Endothelial cell of umbilical vein (primary cell): ENCODE measurements around the gene EBLN1. TPM values are rescaled to one million over a fixed set of nuclear protein-coding genes. Genes with fewer than 3 reads are reported as not detected.
A peak's percentile ranks its signal among the peaks of the same experiment; 100 is the strongest.

Experiments
- BruUV-seq: library from RNA; stranded (reverse); fragments of 400-500 nt; replicated peaks from 2 replicates; lab custom pipeline; 2021; lab: Mats Ljungman, UMichigan
- CTCF ChIA-PET: fragments of 300-600, 350-600 bp; sonication (Branson Sonifier 250); formaldehyde crosslinking; loops from one replicate; lab custom pipeline; 2021; ENCODE audit warnings: antibody characterized with exemption, inconsistent platforms; lab: Charles Lee
- POLR2A ChIA-PET: fragments of 300-600, 350-600 bp; sonication (Branson Sonifier 250); formaldehyde crosslinking; loops from one replicate; lab custom pipeline; 2021; ENCODE audit warnings: antibody characterized with exemption, inconsistent platforms; lab: Charles Lee
- DNase-seq: peaks from one replicate; pipeline ENCODE4 v3.0.0-alpha.2; 2011; ENCODE audit warnings: low read depth, low spot score
- FAIRE-seq: peaks from 2 replicates; lab custom pipeline; 2011; peaks lifted over from hg19 to GRCh38; lab: Jason Lieb, UNC
- H2AFZ ChIP-seq: 2 replicates; pipeline ENCODE4 v1.6.0; 2012; ENCODE audit warnings: low read depth, low read length, control low read depth, inconsistent platforms
- H3K27ac ChIP-seq: 2 replicates; pipeline ENCODE4 v1.5.1; 2011; ENCODE audit warnings: low read depth, mild to moderate bottlenecking, control low read depth, low read length, moderate library complexity; ENCODE audit not compliant: insufficient read depth
- H3K27me3 ChIP-seq, 2 experiments: 2 replicates each; pipeline versions ENCODE4 v1.6.0 to v1.6.1; 2011; ENCODE audit warnings: low read length in 2 of 2, mixed read lengths in 1 of 2; ENCODE audit not compliant: control insufficient read depth in 2 of 2, insufficient read depth in 2 of 2
- H3K36me3 ChIP-seq, 2 experiments: 2 replicates in 1 of 2; 3 replicates in 1 of 2; pipeline ENCODE4 v1.5.1; 2011; ENCODE audit warnings: low read length in 2 of 2, mild to moderate bottlenecking in 1 of 2, moderate library complexity in 1 of 2; ENCODE audit not compliant: control insufficient read depth in 2 of 2, insufficient read depth in 2 of 2; ENCODE audit errors: extremely low read depth in 1 of 2
- H3K4me1 ChIP-seq: 3 replicates; pipeline ENCODE4 v1.5.1; 2011; ENCODE audit warnings: mild to moderate bottlenecking, low read length; ENCODE audit not compliant: control insufficient read depth, insufficient read depth; ENCODE audit errors: extremely low read depth
- H3K4me2 ChIP-seq: 2 replicates; pipeline ENCODE4 v1.6.1; 2011; ENCODE audit warnings: low read length, control low read depth, mixed read lengths; ENCODE audit not compliant: insufficient read depth
- H3K4me3 ChIP-seq, 3 experiments: fragments of 200-600 bp in 1 of 3; sonication (generic), shearing (Covaris generic) in 1 of 3; replicated peaks in 1 of 3; 2 replicates each; pipeline ENCODE4 v1.5.1; 2011 to 2016; ENCODE audit warnings: control low read depth in 3 of 3, low read length in 3 of 3, mild to moderate bottlenecking in 2 of 3, inconsistent platforms in 1 of 3, low read depth in 1 of 3, moderate library complexity in 1 of 3; ENCODE audit not compliant: insufficient read depth in 1 of 3
- H3K79me2 ChIP-seq: 2 replicates; pipeline ENCODE4 v1.6.0; 2012; ENCODE audit warnings: low read length, inconsistent platforms; ENCODE audit not compliant: control insufficient read depth, insufficient read depth
- H3K9ac ChIP-seq: replicated peaks from 2 replicates; pipeline ENCODE3; 2011; ENCODE audit warnings: low read length, control low read depth; ENCODE audit not compliant: insufficient read depth; ENCODE audit errors: extremely low read depth
- H3K9me1 ChIP-seq: replicated peaks from 3 replicates; pipeline ENCODE4 v1.6.0; 2011; ENCODE audit warnings: mild to moderate bottlenecking, low read length; ENCODE audit not compliant: control insufficient read depth, insufficient read depth; ENCODE audit errors: extremely low read depth
- H3K9me3 ChIP-seq: replicated peaks from 2 replicates; pipeline ENCODE4 v1.5.1; 2012; ENCODE audit warnings: low read length, inconsistent platforms; ENCODE audit not compliant: control insufficient read depth, insufficient read depth
- H4K20me1 ChIP-seq: replicated peaks from 2 replicates; pipeline ENCODE3; 2011; ENCODE audit warnings: mild to moderate bottlenecking, low read length; ENCODE audit not compliant: control insufficient read depth, insufficient read depth; ENCODE audit errors: extremely low read depth
- CTCF ChIP-seq, 2 donors: IDR thresholded peaks; 1 replicate in 1 of 2; 2 replicates in 1 of 2; pipeline ENCODE4 v1.5.1; 2011; ENCODE audit warnings: low read length in 2 of 2, mild to moderate bottlenecking in 2 of 2, moderate library complexity in 2 of 2, control low read depth in 1 of 2, inconsistent platforms in 1 of 2, low read depth in 1 of 2; ENCODE audit not compliant: insufficient read depth in 1 of 2; ENCODE audit errors: extremely low read depth in 1 of 2
- EZH2 ChIP-seq: IDR thresholded peaks from 2 replicates; pipeline ENCODE4 v1.6.1; 2012; ENCODE audit warnings: borderline replicate concordance, low read depth, mild to moderate bottlenecking, moderate library complexity, low read length, inconsistent platforms; ENCODE audit not compliant: severe bottlenecking
- FOS ChIP-seq: IDR thresholded peaks from 2 replicates; pipeline ENCODE4 v1.6.1; 2011; ENCODE audit warnings: mild to moderate bottlenecking, low read length, moderate library complexity, borderline replicate concordance; ENCODE audit not compliant: insufficient read depth
- GATA2 ChIP-seq: IDR thresholded peaks from 2 replicates; pipeline ENCODE4 v1.7.0; 2011; ENCODE audit warnings: low read depth, mild to moderate bottlenecking, moderate library complexity, mixed read lengths, low read length; ENCODE audit not compliant: insufficient read length, insufficient read depth
- JUN ChIP-seq: IDR thresholded peaks from 2 replicates; pipeline ENCODE4 v1.6.1; 2011; ENCODE audit warnings: borderline replicate concordance, low read depth; ENCODE audit not compliant: insufficient read length, insufficient read depth
- MAX ChIP-seq: IDR thresholded peaks from 2 replicates; pipeline ENCODE4 v1.6.1; 2011; ENCODE audit not compliant: insufficient read depth, insufficient read length
- MYC ChIP-seq: IDR thresholded peaks from one replicate; pipeline ENCODE4 v1.6.1; 2011; ENCODE audit warnings: mild to moderate bottlenecking, low read depth, low read length
- POLR2A ChIP-seq: IDR thresholded peaks from 2 replicates; pipeline ENCODE4 v1.6.1; 2012; ENCODE audit warnings: low read depth, mild to moderate bottlenecking, control low read depth, low read length
- POLR2AphosphoS5 ChIP-seq: IDR thresholded peaks from 2 replicates; pipeline ENCODE4 v1.6.1; 2012; ENCODE audit warnings: low read depth, mild to moderate bottlenecking, control low read depth, low read length, moderate library complexity; ENCODE audit not compliant: insufficient read depth
- dilution Hi-C: fragments of 300-500 bp; cut with MboI; formaldehyde crosslinking; loops from one replicate; pipeline ENCODE4 v1.15.0; 2019; ENCODE audit warnings: low sequenced_read_pairs; ENCODE audit not compliant: extremely low pct_ligation_motif_present
- intact Hi-C: fragments of 100-400 bp; cut with micrococcal nuclease; formaldehyde crosslinking; loops from one replicate; pipeline ENCODE4 v1.10.0; 2022
- polyA plus RNA-seq, 4 experiments: library from polyadenylated mRNA; depleted of rRNA in 3 of 4; stranded (reverse) in 3 of 4; unstranded in 1 of 4; fragments of >200 nt; gene quantifications; 2 replicates each; pipeline versions ENCODE4 v1.2.1 to v1.2.3, GENCODE V29; 2011 to 2012; ENCODE audit warnings: missing spikeins in 1 of 4
- total RNA-seq: library from RNA; stranded (reverse); gene quantifications from 2 replicates; pipeline ENCODE4 v1.2.3, GENCODE V29; 2021

Gene EBLN1
- total and polyA plus RNA-seq, 2 donors (not counting 3 experiments of a cell fraction or from before 2014, with no cell fraction given), result not detected

DNA sequence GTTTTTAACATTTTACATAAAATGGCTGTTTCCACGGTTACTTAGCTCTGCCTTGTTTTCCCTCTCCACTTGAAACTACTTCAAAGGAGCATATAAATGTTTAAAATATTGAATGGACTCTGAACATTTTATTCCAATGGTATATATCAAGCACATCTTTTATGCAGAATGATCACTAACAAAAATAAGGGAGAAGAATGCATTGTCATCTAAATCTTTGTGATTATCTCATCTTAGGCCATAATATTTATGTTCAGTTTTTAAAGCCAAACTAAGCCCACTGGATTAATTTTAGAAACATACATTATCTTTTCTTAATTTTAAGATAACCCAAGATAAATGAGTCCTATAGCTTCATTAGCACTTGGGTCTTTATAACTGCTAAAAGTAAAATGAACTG lies 13.4 kb upstream of the EBLN1 start:
- no peak for DNase-seq
- no peak overlapping the region for H3K9ac ChIP-seq
- intact Hi-C loops (loop anchor here (5.0 kb wide), 1 partner anchor 586 kb away; no protein-coding TSS in a partner anchor), dilution Hi-C loops (no loop called here)
- H4K20me1 ChIP-seq, result no peaks in the 10 kb centered on the region
- no peak overlapping the region for H3K27ac ChIP-seq
- no peak overlapping the region for H3K4me3 ChIP-seq
- ChIA-PET POLR2A (no interaction called here), CTCF (interaction anchor here (1.0 to 1.2 kb wide), 3 partner anchors 13 to 228 kb away, joined by 3 to 8 read pairs (median 3); partner anchors contain the start of gene DNAJC1)
- H3K9me1 ChIP-seq, result no peaks in the 10 kb centered on the region
- H3K36me3 ChIP-seq, result no peaks in the 10 kb centered on the region
- peaks cover 0 to 2% of the 10 kb centered on the region in 2 experiments for H3K27me3 ChIP-seq
- no peak overlapping the region for H2AFZ ChIP-seq
- peaks cover 9% of the 10 kb centered on the region for H3K4me1 ChIP-seq
- TF ChIP-seq JUN (no peak), CTCF (IDR thresholded peaks at IDR 0.05; ENCODE audit: extremely low read depth in 1 of 2, insufficient read depth in 1 of 2, low read depth in 1 of 2, low read length in 2 of 2) (no peak)
- H3K4me2 ChIP-seq, result peak overlapping the region; percentile 98
- BruUV-seq, result no TSS peak
- FAIRE-seq, result no peak
- no peaks in the 10 kb centered on the region for H3K79me2 ChIP-seq
- H3K9me3 ChIP-seq, result no peaks in the 10 kb centered on the region

DNA sequence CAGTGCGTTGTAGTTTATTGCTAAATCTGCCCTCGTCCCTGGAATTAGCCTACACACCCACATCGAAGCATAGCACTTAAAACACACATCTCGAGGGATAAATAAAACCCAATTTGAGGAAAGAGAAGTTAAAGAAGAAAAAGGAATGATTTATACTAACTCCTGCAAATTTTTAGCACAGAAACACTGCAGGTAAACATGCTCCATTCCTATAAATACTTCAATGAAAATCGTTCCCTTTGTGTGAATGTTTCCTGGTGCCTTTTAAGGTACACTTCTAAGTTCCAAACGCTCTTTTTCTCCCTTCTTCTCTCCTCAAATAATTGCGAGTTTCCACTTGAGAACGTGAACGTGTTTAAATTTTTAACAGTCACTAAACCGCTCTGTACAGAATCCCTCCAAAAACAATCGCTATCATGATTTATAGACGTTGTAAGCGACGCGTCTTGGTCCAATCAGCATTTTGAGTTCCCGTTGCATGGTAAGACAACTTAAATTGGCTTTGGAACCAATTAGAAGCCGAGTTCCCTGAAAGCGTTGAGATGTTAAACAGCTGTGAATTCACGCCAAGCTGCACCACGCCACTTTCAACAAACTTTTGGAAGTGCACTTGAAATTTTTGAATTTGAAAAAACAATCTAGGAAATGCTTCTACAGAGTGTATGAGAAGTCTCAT lies 12.5 kb upstream of the EBLN1 start:
- intact Hi-C loops, result loop anchor here (1.0 to 5.0 kb wide), 2 partner anchors 587 to 759 kb away; no protein-coding TSS in a partner anchor
- POLR2A ChIA-PET, result interaction anchor here (1.8 kb wide), 1 partner anchor 86 kb away, joined by 7 read pairs; the partner anchor contains the start of gene COMMD3
- BruUV-seq, result no TSS peak
- Histone ChIP-seq H3K79me2 (no peaks in the 10 kb centered on the region), H4K20me1 (no peaks in the 10 kb centered on the region), H3K27me3 (peaks cover 0 to 2% of the 10 kb centered on the region in 2 experiments), H3K9me1 (no peaks in the 10 kb centered on the region), H3K27ac (peak overlapping the region; percentile 27), H3K4me2 (peak overlapping the region; percentile 98), H3K4me1 (peaks cover 9% of the 10 kb centered on the region), H2AFZ (peak overlapping the region; percentile 99), H3K9ac (peak overlapping the region; percentile 84), H3K36me3 (no peaks in the 10 kb centered on the region), H3K9me3 (no peaks in the 10 kb centered on the region), H3K4me3 (peak overlapping the region; percentile 69 to 97 (median 96))
- DNase-seq, result peak; percentile 75
- dilution Hi-C loops, result no loop called here
- CTCF ChIA-PET, result interaction anchor here (0.9 to 2.5 kb wide), 6 partner anchors 14 to 758 kb away, joined by 3 to 8 read pairs (median 4); partner anchors contain the start of gene DNAJC1
- FAIRE-seq, result no peak
- TF ChIP-seq MAX, result no peak
- TF ChIP-seq GATA2, result no peak
- no peak for TF ChIP-seq MYC
- TF ChIP-seq POLR2A, result no peak
- TF ChIP-seq CTCF (IDR thresholded peaks at IDR 0.05; ENCODE audit: extremely low read depth in 1 of 2, insufficient read depth in 1 of 2, low read depth in 1 of 2, low read length in 2 of 2), result no peak
- no peak for TF ChIP-seq POLR2AphosphoS5
- no peak for TF ChIP-seq FOS
- TF ChIP-seq EZH2, result no peak
- TF ChIP-seq JUN, result no peak
